ENCODE measurements around the gene FARP1. TPM values are rescaled to one million over a fixed set of nuclear protein-coding genes. Genes with fewer than 3 reads are reported as not detected.

Gene FARP1
- total and polyA plus RNA-seq, 10 of the 15 experiments (the other 5 are each of a cell fraction or from before 2014, with no cell fraction given): 0.17 to 6.9 (median 0.68) TPM

DNA sequence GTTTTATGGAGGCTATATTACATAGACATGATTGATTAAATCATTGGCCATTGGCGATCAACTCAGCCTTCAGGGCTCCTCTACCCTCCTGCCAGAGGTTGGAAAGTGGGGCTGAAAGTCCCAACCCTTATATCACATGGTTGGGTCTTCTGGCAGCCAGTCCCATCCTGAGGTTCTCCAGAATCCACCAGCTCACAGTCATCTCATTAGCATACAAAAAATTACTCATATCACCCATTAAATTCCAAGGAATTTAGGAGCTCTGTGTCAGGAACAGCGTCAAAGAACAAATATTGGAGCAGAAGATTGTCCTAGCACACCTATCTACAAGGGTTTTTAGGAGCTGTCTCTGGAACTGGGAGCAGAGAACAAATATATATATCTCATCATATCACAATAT lies 39.4 kb upstream of the FARP1 start:
- 13% methylated on average over 2 of the region's 2 CpGs for WGBS (ENCODE audit: insufficient coverage, insufficient replicate concordance, low lambda C conversion rate, missing lambda C conversion rate)
- DNase-seq (ENCODE audit: low read depth, low spot score) (no peak), FAIRE-seq (no peak), ATAC-seq (no peak)
- Histone ChIP-seq H3K4me2 (ENCODE audit: control insufficient read depth, insufficient read depth) (no peak overlapping the region), H3K4me1 (ENCODE audit: control insufficient read depth, insufficient read depth, low read length) (no peaks in the 10 kb centered on the region), H4K20me1 (ENCODE audit: control insufficient read depth, insufficient read depth) (no peaks in the 10 kb centered on the region), H2AFZ (ENCODE audit: control insufficient read depth, low read depth, low read length) (no peak overlapping the region), H3K27me3 (replicated peaks in 1 of 2; ENCODE audit: control insufficient read depth in 2 of 2, insufficient read depth in 2 of 2, low read length in 1 of 2) (no peaks in the 10 kb centered on the region; a peak in 1 of 4 replicates), H3K27ac (ENCODE audit: control insufficient read depth, insufficient read depth) (no peak overlapping the region), H3K36me3 (ENCODE audit: control insufficient read depth in 2 of 2, insufficient read depth in 2 of 2, low read length in 1 of 2) (no peaks in the 10 kb centered on the region), H3K4me3 (no peak overlapping the region), H3K9me3 (replicated peaks; ENCODE audit: control insufficient read depth, insufficient read depth, low read length) (no peaks in the 10 kb centered on the region), H3K9ac (ENCODE audit: control insufficient read depth, insufficient read depth, low read length) (no peak overlapping the region), H3K79me2 (ENCODE audit: control insufficient read depth, insufficient read depth, low read length) (no peaks in the 10 kb centered on the region)
- TF ChIP-seq, protein P1, sequence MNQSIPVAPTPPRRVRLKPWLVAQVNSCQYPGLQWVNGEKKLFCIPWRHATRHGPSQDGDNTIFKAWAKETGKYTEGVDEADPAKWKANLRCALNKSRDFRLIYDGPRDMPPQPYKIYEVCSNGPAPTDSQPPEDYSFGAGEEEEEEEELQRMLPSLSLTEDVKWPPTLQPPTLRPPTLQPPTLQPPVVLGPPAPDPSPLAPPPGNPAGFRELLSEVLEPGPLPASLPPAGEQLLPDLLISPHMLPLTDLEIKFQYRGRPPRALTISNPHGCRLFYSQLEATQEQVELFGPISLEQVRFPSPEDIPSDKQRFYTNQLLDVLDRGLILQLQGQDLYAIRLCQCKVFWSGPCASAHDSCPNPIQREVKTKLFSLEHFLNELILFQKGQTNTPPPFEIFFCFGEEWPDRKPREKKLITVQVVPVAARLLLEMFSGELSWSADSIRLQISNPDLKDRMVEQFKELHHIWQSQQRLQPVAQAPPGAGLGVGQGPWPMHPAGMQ (IDR thresholded peaks at IDR 0.05; ENCODE audit: borderline replicate concordance): no peak
- TF ChIP-seq ATF7 (IDR thresholded peaks at IDR 0.05; ENCODE audit: low read depth) (no peak), ZNF207 (IDR thresholded peaks at IDR 0.05; ENCODE audit: borderline replicate concordance) (no peak), KDM1A (IDR thresholded peaks at IDR 0.05; ENCODE audit: borderline replicate concordance) (no peak), STAT1 (conservative IDR thresholded peaks at IDR 0.05) (no peak), SMAD5 (IDR thresholded peaks at IDR 0.05; ENCODE audit: low read depth) (no peak), TBL1XR1 (IDR thresholded peaks at IDR 0.05; ENCODE audit: low read depth, low read length) (no peak), CHD4 (IDR thresholded peaks at IDR 0.05) (no peak), SMC3 (IDR thresholded peaks at IDR 0.05; ENCODE audit: borderline replicate concordance, low read length) (no peak), HCFC1 (IDR thresholded peaks at IDR 0.05; ENCODE audit: low read length) (no peak), HDAC2 (IDR thresholded peaks at IDR 0.05) (no peak), SPI1 (IDR thresholded peaks at IDR 0.05; ENCODE audit: borderline replicate concordance, insufficient read depth, low read depth, low read length) (no peak)
- TF ChIP-seq, protein P2, sequence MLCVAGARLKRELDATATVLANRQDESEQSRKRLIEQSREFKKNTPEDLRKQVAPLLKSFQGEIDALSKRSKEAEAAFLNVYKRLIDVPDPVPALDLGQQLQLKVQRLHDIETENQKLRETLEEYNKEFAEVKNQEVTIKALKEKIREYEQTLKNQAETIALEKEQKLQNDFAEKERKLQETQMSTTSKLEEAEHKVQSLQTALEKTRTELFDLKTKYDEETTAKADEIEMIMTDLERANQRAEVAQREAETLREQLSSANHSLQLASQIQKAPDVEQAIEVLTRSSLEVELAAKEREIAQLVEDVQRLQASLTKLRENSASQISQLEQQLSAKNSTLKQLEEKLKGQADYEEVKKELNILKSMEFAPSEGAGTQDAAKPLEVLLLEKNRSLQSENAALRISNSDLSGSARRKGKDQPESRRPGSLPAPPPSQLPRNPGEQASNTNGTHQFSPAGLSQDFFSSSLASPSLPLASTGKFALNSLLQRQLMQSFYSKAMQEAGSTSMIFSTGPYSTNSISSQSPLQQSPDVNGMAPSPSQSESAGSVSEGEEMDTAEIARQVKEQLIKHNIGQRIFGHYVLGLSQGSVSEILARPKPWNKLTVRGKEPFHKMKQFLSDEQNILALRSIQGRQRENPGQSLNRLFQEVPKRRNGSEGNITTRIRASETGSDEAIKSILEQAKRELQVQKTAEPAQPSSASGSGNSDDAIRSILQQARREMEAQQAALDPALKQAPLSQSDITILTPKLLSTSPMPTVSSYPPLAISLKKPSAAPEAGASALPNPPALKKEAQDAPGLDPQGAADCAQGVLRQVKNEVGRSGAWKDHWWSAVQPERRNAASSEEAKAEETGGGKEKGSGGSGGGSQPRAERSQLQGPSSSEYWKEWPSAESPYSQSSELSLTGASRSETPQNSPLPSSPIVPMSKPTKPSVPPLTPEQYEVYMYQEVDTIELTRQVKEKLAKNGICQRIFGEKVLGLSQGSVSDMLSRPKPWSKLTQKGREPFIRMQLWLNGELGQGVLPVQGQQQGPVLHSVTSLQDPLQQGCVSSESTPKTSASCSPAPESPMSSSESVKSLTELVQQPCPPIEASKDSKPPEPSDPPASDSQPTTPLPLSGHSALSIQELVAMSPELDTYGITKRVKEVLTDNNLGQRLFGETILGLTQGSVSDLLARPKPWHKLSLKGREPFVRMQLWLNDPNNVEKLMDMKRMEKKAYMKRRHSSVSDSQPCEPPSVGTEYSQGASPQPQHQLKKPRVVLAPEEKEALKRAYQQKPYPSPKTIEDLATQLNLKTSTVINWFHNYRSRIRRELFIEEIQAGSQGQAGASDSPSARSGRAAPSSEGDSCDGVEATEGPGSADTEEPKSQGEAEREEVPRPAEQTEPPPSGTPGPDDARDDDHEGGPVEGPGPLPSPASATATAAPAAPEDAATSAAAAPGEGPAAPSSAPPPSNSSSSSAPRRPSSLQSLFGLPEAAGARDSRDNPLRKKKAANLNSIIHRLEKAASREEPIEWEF (IDR thresholded peaks at IDR 0.05; ENCODE audit: insufficient replicate concordance, low read depth, low read length): no peak
- TF ChIP-seq, protein P3, sequence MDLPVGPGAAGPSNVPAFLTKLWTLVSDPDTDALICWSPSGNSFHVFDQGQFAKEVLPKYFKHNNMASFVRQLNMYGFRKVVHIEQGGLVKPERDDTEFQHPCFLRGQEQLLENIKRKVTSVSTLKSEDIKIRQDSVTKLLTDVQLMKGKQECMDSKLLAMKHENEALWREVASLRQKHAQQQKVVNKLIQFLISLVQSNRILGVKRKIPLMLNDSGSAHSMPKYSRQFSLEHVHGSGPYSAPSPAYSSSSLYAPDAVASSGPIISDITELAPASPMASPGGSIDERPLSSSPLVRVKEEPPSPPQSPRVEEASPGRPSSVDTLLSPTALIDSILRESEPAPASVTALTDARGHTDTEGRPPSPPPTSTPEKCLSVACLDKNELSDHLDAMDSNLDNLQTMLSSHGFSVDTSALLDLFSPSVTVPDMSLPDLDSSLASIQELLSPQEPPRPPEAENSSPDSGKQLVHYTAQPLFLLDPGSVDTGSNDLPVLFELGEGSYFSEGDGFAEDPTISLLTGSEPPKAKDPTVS (IDR thresholded peaks at IDR 0.05; ENCODE audit: low read depth, low read length): no peak
- TF ChIP-seq, protein P4, sequence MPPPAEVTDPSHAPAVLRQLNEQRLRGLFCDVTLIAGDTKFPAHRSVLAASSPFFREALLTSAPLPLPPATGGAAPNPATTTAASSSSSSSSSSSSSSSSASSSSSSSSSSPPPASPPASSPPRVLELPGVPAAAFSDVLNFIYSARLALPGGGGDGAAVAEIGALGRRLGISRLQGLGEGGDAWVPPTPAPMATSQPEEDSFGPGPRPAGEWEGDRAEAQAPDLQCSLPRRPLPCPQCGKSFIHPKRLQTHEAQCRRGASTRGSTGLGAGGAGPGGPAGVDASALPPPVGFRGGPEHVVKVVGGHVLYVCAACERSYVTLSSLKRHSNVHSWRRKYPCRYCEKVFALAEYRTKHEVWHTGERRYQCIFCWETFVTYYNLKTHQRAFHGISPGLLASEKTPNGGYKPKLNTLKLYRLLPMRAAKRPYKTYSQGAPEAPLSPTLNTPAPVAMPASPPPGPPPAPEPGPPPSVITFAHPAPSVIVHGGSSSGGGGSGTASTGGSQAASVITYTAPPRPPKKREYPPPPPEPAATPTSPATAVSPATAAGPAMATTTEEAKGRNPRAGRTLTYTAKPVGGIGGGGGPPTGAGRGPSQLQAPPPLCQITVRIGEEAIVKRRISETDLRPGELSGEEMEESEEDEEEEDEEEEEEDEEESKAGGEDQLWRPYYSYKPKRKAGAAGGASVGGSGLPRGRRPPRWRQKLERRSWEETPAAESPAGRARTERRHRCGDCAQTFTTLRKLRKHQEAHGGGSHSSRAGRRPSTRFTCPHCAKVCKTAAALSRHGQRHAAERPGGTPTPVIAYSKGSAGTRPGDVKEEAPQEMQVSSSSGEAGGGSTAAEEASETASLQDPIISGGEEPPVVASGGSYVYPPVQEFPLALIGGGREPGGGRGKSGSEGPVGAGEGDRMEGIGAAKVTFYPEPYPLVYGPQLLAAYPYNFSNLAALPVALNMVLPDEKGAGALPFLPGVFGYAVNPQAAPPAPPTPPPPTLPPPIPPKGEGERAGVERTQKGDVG (CRISPR knock-in tag; IDR thresholded peaks at IDR 0.05): no peak
- intact Hi-C loops (cut with micrococcal nuclease; ENCODE audit: unreplicated experiment) (no loop called here), in situ Hi-C loops (cut with MboI) (no loop called here)
- RAD21 ChIA-PET (ENCODE audit: unreplicated experiment): interaction anchor here (0.5 kb wide), 1 partner anchor 42 kb away, joined by 3 read pairs; no protein-coding TSS in a partner anchor
- BruUV-seq (replicated peaks): no TSS peak
- SMC1A ChIA-PET (ENCODE audit: uncharacterized antibody, unreplicated experiment): interaction anchor here (0.7 kb wide), 1 partner anchor 104 kb away, joined by 3 read pairs; no protein-coding TSS in a partner anchor
- POLR2A ChIA-PET: no interaction called here
- CTCF ChIA-PET: no interaction called here
